HG03354 (cell line): ENCODE data around the gene SSR4.

ENCODE experiments used
- ATAC-seq: cut with Tn5 transposase; IDR thresholded peaks from one replicate; pipeline ENCODE4 v1.9.1; 2021; ENCODE audit warnings: mild to moderate bottlenecking; ENCODE audit not compliant: unreplicated experiment, poor library complexity, severe bottlenecking

Gene SSR4

DNA sequence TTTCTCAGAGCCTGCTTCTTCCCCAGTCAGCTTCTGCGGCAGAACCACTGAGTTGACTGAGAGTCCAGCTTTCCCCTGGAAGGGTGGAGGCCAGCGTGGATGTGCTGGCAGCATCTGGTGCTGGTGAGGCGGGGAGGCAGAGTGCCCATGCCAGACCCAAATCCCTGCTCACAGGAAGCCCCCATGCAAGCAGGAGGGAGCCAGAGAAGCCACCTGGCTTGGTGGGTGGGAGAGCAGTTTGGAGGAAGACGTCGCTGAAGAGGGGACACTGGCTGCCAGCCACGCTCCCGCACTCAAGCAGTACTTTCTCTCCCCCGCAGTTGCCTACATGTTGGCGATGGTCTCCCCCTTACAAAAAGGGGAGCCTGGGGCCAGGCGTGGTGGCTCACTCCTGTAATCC, 29.9 kb downstream of the SSR4 start:
- no peak for ATAC-seq

DNA sequence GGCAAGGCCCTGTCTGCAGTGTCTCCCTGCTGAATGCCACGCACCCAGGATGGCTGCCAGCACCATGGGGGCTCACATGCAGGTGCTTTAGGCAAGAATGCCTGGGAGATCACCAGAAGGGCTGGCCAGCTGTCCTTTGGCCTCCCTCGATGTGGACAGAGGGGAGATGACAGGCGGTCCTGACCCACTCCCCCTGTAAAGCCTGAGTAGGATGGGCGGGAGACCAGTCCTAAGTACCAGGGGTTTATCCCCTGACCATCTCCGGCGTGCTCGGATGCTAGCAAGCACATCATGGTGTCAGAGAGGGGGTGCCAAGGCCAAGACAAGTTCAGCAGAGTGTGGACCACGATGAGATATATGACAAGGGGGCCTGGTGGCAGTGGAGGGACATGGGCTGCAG, 30.6 kb downstream of the SSR4 start:
- ATAC-seq, result no peak

DNA sequence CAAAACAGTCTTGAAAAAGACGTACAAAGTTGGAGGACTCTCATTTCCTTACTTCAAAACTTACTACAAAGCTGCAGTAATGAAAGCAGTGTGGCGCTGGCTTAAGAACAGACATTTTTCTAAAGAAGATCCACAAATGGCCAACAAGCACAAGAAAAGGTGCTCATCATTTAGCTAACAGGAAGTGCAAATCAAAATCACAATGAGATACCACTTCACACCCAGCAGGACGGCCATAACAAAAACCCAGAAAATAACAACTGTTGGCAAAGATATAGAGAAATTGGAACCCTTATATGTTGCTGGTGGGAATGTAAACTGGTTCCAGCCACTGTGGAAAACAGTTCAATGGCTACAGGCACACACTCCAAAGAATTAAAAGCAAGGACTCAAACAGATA, 32.5 kb downstream of the SSR4 start:
- ATAC-seq, result no peak

- no peak for ATAC-seq
Measured at GRCh38 chrX:153827903-153828302, 33.4 kb downstream of the SSR4 start.

GRCh38 chrX:153828308-153828707, 33.8 kb downstream of the SSR4 start:
- no peak for ATAC-seq

- ATAC-seq, result no peak
Measured at GRCh38 chrX:153828723-153829548, 34.5 kb downstream of the SSR4 start.

GRCh38 chrX:153829549-153829798, 35.0 kb downstream of the SSR4 start:
- no peak for ATAC-seq

DNA sequence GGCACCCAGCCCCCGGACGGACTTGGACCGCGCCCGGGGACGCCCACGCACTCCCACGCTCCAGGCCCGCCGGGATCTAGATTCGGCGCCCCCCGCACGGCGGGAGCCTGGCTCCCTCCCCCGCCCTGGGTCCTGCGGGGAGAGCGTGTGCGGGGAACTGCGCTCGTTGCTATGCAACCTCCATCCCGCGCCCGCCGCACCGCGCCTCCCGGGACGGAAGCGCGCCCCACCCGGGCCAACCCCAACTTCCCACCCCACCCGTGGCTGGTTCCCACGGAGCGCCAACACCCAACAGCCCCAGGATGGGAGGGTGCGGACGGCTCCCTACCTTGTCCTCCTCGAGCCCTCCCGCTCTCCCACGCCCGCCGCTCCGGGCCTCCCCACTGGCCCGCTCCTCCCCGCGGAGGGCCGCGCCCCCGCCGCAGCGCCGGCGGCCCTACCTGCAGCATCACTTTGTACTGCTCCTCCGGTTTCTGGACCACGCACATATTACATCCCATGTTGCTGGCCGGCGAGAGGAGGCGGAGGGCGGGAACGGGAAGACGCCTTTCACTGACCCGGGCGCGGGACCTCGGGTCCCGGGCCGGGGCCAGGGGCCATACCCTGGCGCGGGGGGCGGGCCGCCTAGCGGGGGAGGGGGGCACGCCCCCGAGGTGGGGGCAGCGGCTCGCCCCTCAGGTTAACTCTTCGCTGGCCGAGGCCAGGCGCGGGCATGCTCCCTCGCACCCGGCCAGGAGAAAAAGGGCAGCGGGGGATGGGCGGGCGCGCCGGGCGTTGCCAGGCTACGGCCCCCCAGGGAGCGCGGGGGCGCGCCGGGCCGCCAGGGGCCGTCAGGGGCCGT, 35.6 kb downstream of the SSR4 start, which contains the start of gene PDZD4:
TSS of gene PDZD4 (minus strand) at position 746 of the 841 bp plus-strand sequence. CDS start at position 500, 246 bp downstream.
- ATAC-seq, result no peak

DNA sequence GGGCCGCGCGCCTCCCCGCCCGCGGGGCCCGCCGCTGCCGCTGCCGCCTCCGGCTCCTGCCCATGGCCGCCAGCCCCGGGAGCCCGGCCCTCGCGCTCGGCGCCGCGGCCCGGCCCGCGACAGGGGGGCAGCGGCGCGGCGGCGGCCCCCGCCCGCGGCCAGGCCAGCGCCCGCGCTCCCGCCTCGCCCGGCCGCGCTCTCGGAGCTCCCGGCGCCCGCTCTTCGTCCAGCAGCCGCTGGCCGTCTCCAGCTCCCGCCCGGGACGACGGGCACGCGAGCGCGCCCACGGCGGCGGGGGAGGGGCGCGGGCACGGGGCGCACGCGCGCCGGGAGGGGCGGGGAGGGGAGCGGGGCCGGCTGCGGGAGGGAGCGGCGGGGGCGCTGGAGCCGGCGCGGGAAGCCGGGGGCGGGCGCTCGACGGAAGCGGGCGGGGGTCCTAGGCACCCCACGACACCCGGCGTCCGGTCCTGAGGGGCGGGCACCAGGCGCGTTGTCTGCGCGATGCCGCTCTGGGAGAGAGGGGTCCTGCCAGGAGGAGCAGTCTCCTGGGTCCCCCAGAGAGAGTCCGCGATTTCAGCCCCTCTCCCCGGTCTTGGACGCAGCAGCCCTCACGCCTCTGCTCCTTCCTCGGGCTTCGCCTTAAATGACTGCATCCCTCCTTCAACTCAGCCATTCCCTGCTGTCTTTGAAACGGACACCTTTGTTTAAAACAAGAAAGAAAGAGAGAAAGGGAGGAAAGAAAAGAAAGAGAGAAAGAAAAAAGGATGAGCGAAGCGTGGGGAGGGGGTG, 36.4 kb downstream of the SSR4 start:
- ATAC-seq, result no peak

DNA sequence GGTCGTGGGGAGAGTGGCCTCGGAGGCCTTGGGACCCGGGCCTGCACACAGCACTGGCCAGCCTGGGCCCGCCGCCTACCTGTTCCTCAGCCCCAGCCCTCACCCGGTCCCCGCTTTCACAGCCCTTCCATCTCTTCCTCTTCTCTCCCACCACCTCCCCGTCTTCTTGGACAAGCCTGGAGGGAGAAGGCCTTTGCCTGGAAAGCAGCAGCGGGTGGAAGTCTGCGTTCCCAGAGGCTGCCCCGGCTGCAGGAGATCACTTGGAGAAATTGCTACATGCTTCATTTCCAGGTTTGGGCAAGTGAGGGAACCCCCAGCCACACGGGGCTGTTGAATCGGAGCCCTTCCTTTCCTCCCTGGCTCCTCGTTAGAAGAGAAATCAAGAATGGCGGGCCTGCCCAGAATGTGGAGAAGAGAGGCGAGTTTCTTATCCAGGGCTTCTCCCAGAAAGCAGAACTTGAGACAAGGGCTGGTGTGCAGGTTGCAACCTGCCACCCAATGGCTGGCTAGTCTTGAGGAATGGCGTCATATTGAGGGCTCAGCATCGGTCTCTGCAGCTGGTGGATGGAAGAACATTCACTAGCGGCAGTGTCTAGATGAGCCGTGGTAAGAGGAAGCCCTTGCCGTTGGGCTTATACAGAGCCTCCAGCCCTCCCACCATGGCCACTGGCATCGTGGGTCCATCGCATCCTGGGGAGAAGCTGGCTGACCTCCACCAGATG, 37.1 kb downstream of the SSR4 start:
- ATAC-seq, result no peak

DNA sequence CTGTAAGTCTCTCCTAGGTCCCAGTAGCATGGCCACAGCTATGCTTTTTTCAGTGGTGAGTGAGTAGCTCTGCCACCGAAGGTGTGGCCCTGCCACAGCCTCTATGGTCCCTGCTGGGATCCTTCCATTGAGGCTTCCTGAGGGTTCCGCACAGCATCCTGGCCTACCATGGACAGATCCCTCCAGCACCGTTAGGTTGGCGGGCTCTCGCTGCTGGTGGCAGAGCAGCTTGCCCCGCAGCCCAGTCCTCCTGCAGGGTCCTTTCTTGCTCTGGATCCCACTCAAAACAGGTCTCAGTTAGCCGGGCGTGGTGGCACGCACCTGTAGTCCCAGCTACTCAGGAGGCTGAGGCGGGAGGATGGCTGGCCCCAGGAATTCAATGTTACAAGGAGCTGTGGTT, 38.3 kb downstream of the SSR4 start:
- no peak for ATAC-seq

DNA sequence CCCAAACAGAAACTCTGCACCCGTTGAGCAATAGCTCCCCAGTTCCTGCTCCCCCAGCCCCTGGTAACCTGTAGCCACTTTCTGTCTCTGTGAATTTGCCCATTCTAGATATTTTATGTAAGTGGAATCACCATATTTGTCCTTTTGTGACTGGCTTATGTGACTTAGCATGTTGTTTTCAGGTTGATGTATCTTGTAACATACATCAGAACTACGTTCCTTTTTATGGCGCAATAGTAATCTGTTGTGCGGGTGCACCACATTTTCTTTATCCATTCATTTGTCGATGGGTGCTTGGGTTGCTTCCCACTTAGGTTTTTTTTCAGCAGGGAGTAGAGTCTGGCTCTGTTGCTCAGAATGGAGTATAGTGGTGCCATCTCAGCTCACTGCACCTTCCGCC, 42.5 kb downstream of the SSR4 start:
- ATAC-seq, result no peak

DNA sequence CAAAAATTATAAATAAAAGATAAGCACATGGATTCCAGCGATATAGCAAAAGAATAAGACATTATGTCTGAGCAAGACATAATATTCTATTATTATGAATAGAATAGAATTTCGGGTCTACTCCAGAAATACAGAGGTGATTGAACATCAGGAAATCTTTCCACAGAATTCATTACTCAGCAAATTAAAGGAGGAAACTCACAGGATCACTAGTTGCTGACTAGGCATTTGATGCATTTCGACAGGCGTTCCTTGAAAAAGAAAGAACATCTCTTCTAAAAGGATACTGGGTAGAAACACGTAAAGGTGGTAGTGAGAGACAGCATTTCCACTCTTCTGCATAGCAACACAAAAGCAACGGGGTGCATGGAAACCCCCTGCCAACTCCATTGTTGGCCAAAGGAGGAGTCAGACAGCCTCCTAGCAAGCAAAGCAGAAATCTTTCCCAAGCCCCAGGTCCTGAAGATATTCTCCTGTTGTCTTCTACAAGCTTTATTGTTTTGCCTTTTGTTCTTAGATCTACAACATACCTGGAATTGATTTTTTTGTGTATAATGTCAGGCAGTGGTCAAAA, 50.1 kb downstream of the SSR4 start:
- ATAC-seq, result no peak

GRCh38 chrX:153845195-153845594, 50.7 kb downstream of the SSR4 start:
- ATAC-seq, result no peak

- ATAC-seq, result no peak
Measured at GRCh38 chrX:153845842-153846241, 51.4 kb downstream of the SSR4 start.
